Jurkat, Clone E6-1 (cell line): Measurements from ENCODE around the gene YAE1.

Experiments used
- DNase-seq: peaks from one replicate; pipeline ENCODE4 v3.0.0-alpha.2; 2011; ENCODE audit warnings: low read depth, low spot score
- H3K4me3 ChIP-seq: 2 replicates; pipeline ENCODE4 v1.5.1; 2011; ENCODE audit warnings: mild to moderate bottlenecking, low read length, control low read depth, moderate library complexity

YAE1 gene

GRCh38 chr7:39550411-39550810, 15.8 kb upstream of the YAE1 start:
- H3K4me3 ChIP-seq, result no peak overlapping the region
- DNase-seq, result no peak

GRCh38 chr7:39553436-39553835, 12.8 kb upstream of the YAE1 start:
- DNase-seq, result no peak
- no peak overlapping the region for H3K4me3 ChIP-seq

GRCh38 chr7:39554583-39555165, 11.5 kb upstream of the YAE1 start:
- no peak overlapping the region for H3K4me3 ChIP-seq
- DNase-seq, result no peak

- no peak for DNase-seq
- no peak overlapping the region for H3K4me3 ChIP-seq
These were observed 9.0 kb upstream of the YAE1 start for GRCh38 chr7:39557222-39557621.

GRCh38 chr7:39557911-39558310, 8.3 kb upstream of the YAE1 start:
- no peak for DNase-seq
- no peak overlapping the region for H3K4me3 ChIP-seq

GRCh38 chr7:39560408-39560807, 5.8 kb upstream of the YAE1 start:
- H3K4me3 ChIP-seq, result no peak overlapping the region
- no peak for DNase-seq

- DNase-seq, result no peak
- no peak overlapping the region for H3K4me3 ChIP-seq
These were observed 5.2 kb upstream of the YAE1 start for GRCh38 chr7:39560997-39561396.

- DNase-seq, result no peak
- peak overlapping the region; percentile 96 for H3K4me3 ChIP-seq
These were observed 666 bp upstream of the YAE1 start for GRCh38 chr7:39565538-39565937.

GRCh38 chr7:39567294-39567693, 1.1 kb downstream of the YAE1 start:
- H3K4me3 ChIP-seq, result peak overlapping the region; percentile 96
- no peak for DNase-seq

GRCh38 chr7:39574673-39575349, 8.6 kb downstream of the YAE1 start:
- no peak for DNase-seq
- no peak overlapping the region for H3K4me3 ChIP-seq

- H3K4me3 ChIP-seq, result no peak overlapping the region
- DNase-seq, result no peak
These were observed 11.1 kb downstream of the YAE1 start for GRCh38 chr7:39577229-39577874.

GRCh38 chr7:39580149-39580874, 14.1 kb downstream of the YAE1 start:
- peak; percentile 90 for DNase-seq
- no peak overlapping the region for H3K4me3 ChIP-seq

- no peak for DNase-seq
- H3K4me3 ChIP-seq, result no peak overlapping the region
These were observed 16.3 kb downstream of the YAE1 start for GRCh38 chr7:39582536-39582935.

- no peak overlapping the region for H3K4me3 ChIP-seq
- no peak for DNase-seq
These were observed 17.3 kb downstream of the YAE1 start for GRCh38 chr7:39583539-39583938.

- no peak overlapping the region for H3K4me3 ChIP-seq
- DNase-seq, result no peak
These were observed 21.2 kb downstream of the YAE1 start for GRCh38 chr7:39587393-39587792.

- no peak for DNase-seq
- no peak overlapping the region for H3K4me3 ChIP-seq
These were observed 22.2 kb downstream of the YAE1 start for GRCh38 chr7:39588416-39588815.

GRCh38 chr7:39589323-39590111, 23.3 kb downstream of the YAE1 start:
- no peak overlapping the region for H3K4me3 ChIP-seq
- DNase-seq, result peak; percentile 61

GRCh38 chr7:39592586-39592985, 26.4 kb downstream of the YAE1 start:
- DNase-seq, result no peak
- no peak overlapping the region for H3K4me3 ChIP-seq

GRCh38 chr7:39594988-39595620, 28.9 kb downstream of the YAE1 start:
- no peak overlapping the region for H3K4me3 ChIP-seq
- no peak for DNase-seq
